ENCODE data around the gene PAPPA. TPM values are rescaled to one million over a fixed set of nuclear protein-coding genes. Genes with fewer than 3 reads are reported as not detected.

The PAPPA gene
- total RNA-seq, 2 donors from 2014 or later: 0.09 TPM

GRCh38 chr9:116190637-116191396 lies 37.2 kb downstream of the PAPPA start:
- no peaks in the 10 kb centered on the region for H3K9me3 ChIP-seq (ENCODE audit: control insufficient read depth, low read length)

GRCh38 chr9:116191576-116192415 lies 38.2 kb downstream of the PAPPA start:
- no peak overlapping the region for H3K9ac ChIP-seq (ENCODE audit: extremely low read depth, low read length, poor library complexity, severe bottlenecking)
- H3K36me3 ChIP-seq (ENCODE audit: control insufficient read depth, insufficient read depth, low read length): no peaks in the 10 kb centered on the region
- no peaks in the 10 kb centered on the region for H3K9me3 Mint-ChIP-seq
- no peak overlapping the region for H3K4me3 Mint-ChIP-seq
- 93 to 100% methylated on average over 2 of the region's 2 CpGs for WGBS, 2 experiments (ENCODE audit: insufficient coverage in 1 of 2, insufficient read length in 1 of 2)
- no peaks in the 10 kb centered on the region for H3K4me1 Mint-ChIP-seq
- no peaks in the 10 kb centered on the region for H3K4me1 ChIP-seq (ENCODE audit: control insufficient read depth, insufficient read depth, low read length)
- H3K27me3 Mint-ChIP-seq (ENCODE audit: insufficient read depth): peaks cover 34% of the 10 kb centered on the region
- peak; percentile 59 for TF ChIP-seq CTCF (conservative IDR thresholded peaks at IDR 0.05)
- H3K27ac ChIP-seq (ENCODE audit: low read depth, low read length): no peak overlapping the region
- H3K4me3 ChIP-seq (ENCODE audit: low read length): no peak overlapping the region
- peak; percentile 73 for DNase-seq
- H3K9me3 ChIP-seq (ENCODE audit: control insufficient read depth, low read length): no peaks in the 10 kb centered on the region
- no peaks in the 10 kb centered on the region for H3K36me3 Mint-ChIP-seq (ENCODE audit: low read depth)
- H3K27me3 ChIP-seq (ENCODE audit: control insufficient read depth, insufficient read depth, low read length, poor library complexity, severe bottlenecking): peaks cover 1% of the 10 kb centered on the region
- no peak overlapping the region for H3K27ac Mint-ChIP-seq

More at GRCh38 chr9:116190637-116191396, 37.2 kb downstream of the PAPPA start:
- Mint-ChIP-seq H3K9me3 (no peaks in the 10 kb centered on the region), H3K27ac (no peak overlapping the region), H3K27me3 (ENCODE audit: insufficient read depth) (peaks cover 36% of the 10 kb centered on the region), H3K36me3 (ENCODE audit: low read depth) (no peaks in the 10 kb centered on the region), H3K4me1 (no peaks in the 10 kb centered on the region), H3K4me3 (no peak overlapping the region)
- no peak for DNase-seq
- Histone ChIP-seq H3K4me3 (ENCODE audit: low read length) (no peak overlapping the region), H3K27ac (ENCODE audit: low read depth, low read length) (no peak overlapping the region), H3K4me1 (ENCODE audit: control insufficient read depth, insufficient read depth, low read length) (no peaks in the 10 kb centered on the region), H3K36me3 (ENCODE audit: control insufficient read depth, insufficient read depth, low read length) (no peaks in the 10 kb centered on the region), H3K27me3 (ENCODE audit: control insufficient read depth, insufficient read depth, low read length, poor library complexity, severe bottlenecking) (no peaks in the 10 kb centered on the region), H3K9ac (ENCODE audit: extremely low read depth, low read length, poor library complexity, severe bottlenecking) (no peak overlapping the region)
- TF ChIP-seq CTCF (conservative IDR thresholded peaks at IDR 0.05): no peak
- 92 to 94% methylated on average over 3 to 6 of the region's 6 CpGs for WGBS, 2 experiments (ENCODE audit: insufficient coverage in 1 of 2, insufficient read length in 1 of 2)

GRCh38 chr9:116193636-116194035 lies 40.0 kb downstream of the PAPPA start:
- H3K27ac Mint-ChIP-seq: no peak overlapping the region

More at GRCh38 chr9:116193636-116194035, 40.0 kb downstream of the PAPPA start:
- Histone ChIP-seq H3K9ac (ENCODE audit: extremely low read depth, low read length, poor library complexity, severe bottlenecking) (no peak overlapping the region), H3K9me3 (ENCODE audit: control insufficient read depth, low read length) (no peaks in the 10 kb centered on the region), H3K4me1 (ENCODE audit: control insufficient read depth, insufficient read depth, low read length) (no peaks in the 10 kb centered on the region), H3K27me3 (ENCODE audit: control insufficient read depth, insufficient read depth, low read length, poor library complexity, severe bottlenecking) (peaks cover 7% of the 10 kb centered on the region), H3K4me3 (ENCODE audit: low read length) (no peak overlapping the region), H3K27ac (ENCODE audit: low read depth, low read length) (no peak overlapping the region), H3K36me3 (ENCODE audit: control insufficient read depth, insufficient read depth, low read length) (no peaks in the 10 kb centered on the region)
- H3K9me3 Mint-ChIP-seq: no peaks in the 10 kb centered on the region
- no peaks in the 10 kb centered on the region for H3K4me1 Mint-ChIP-seq
- no peak overlapping the region for H3K4me3 Mint-ChIP-seq
- no peak for DNase-seq
- no peaks in the 10 kb centered on the region for H3K36me3 Mint-ChIP-seq (ENCODE audit: low read depth)
- H3K27me3 Mint-ChIP-seq (ENCODE audit: insufficient read depth): peaks cover 27% of the 10 kb centered on the region
- TF ChIP-seq CTCF (conservative IDR thresholded peaks at IDR 0.05): no peak
